Measurements from ENCODE around the gene FSTL3.

Gene FSTL3

GRCh38 chr19:718991-719512 is 42.9 kb downstream of the FSTL3 start:
- H3K4me3 ChIP-seq: no peak overlapping the region
- DNase-seq (ENCODE audit: low read depth, low spot score): no peak
- H3K9me3 ChIP-seq (ENCODE audit: low read depth, low read length): no peaks in the 10 kb centered on the region
- peaks cover 4% of the 10 kb centered on the region; the same call in 1 of the 2 replicates for H3K36me3 ChIP-seq (ENCODE audit: insufficient read depth, low read length)
- no peak overlapping the region for H3K27ac ChIP-seq
- no peak overlapping the region for H3K9ac ChIP-seq (ENCODE audit: insufficient read length)
- TF ChIP-seq FOXP2 (optimal IDR thresholded peaks at IDR 0.05; ENCODE audit: control extremely low read depth, extremely low read length, insufficient read depth) (no peak), EZH2 (IDR thresholded peaks at IDR 0.05) (no peak), POLR2AphosphoS5 (IDR thresholded peaks at IDR 0.05; ENCODE audit: borderline replicate concordance, low read depth, low read length) (no peak)

- DNase-seq (ENCODE audit: low read depth, low spot score): no peak
- no peak overlapping the region for H3K4me3 ChIP-seq
- H3K9me3 ChIP-seq (ENCODE audit: low read depth, low read length): no peaks in the 10 kb centered on the region
- H3K27ac ChIP-seq: no peak overlapping the region
- TF ChIP-seq EZH2 (IDR thresholded peaks at IDR 0.05): no peak
- no peak for TF ChIP-seq POLR2AphosphoS5 (IDR thresholded peaks at IDR 0.05; ENCODE audit: borderline replicate concordance, low read depth, low read length)
- TF ChIP-seq FOXP2 (optimal IDR thresholded peaks at IDR 0.05; ENCODE audit: control extremely low read depth, extremely low read length, insufficient read depth): no peak
- peaks cover 4% of the 10 kb centered on the region; the same call in 1 of the 2 replicates for H3K36me3 ChIP-seq (ENCODE audit: insufficient read depth, low read length)
- no peak overlapping the region for H3K9ac ChIP-seq (ENCODE audit: insufficient read length)
These were observed 43.6 kb downstream of the FSTL3 start for GRCh38 chr19:719636-720344.

DNA sequence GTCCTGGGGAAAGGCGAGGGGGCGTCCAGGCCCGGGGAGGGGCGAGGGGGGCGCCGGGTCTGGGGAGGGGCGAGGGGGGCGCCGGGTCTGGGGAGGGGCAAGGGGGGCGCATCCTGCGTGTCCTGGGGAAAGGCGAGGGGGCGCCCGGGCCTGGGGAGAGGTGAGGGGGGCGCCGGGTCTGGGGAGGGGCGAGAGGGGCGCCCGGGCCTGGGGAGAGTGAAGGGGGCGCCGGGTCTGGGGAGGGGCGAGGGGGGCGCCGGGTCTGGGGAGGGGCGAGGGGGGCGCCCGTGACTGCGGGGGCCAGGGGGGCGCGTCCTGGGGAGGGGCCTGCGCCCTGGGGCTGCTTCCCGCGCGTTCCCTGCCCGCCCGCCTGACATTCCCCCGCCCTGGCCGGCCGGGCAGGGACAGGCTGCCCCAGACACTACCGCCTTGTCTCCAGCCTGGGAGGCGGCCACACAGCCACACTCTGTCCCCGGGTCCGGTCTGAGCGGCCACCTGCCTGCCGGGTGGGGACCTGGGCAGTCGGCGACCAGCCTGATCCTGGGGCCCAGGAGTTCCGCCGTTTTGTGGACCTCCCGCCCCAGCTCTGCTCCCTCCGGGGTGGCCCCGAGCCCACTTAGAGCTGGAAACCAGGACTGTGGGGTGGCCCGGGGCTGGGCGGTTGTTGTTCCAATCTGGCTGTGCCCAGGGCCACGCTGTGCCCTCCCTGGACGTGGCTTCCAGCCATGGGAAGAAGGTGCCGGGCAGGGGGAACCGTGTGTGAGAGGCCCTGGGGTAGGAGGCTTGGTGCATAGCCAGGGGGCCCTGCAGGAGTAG is 44.4 kb downstream of the FSTL3 start:
- H3K27ac ChIP-seq: no peak overlapping the region
- H3K4me3 ChIP-seq: no peak overlapping the region
- H3K9ac ChIP-seq (ENCODE audit: insufficient read length): no peak overlapping the region
- no peaks in the 10 kb centered on the region for H3K9me3 ChIP-seq (ENCODE audit: low read depth, low read length)
- no peak for TF ChIP-seq FOXP2 (optimal IDR thresholded peaks at IDR 0.05; ENCODE audit: control extremely low read depth, extremely low read length, insufficient read depth)
- TF ChIP-seq POLR2AphosphoS5 (IDR thresholded peaks at IDR 0.05; ENCODE audit: borderline replicate concordance, low read depth, low read length): no peak
- TF ChIP-seq EZH2 (IDR thresholded peaks at IDR 0.05): no peak
- peaks cover under 1% of the 10 kb centered on the region; the same call in 1 of the 2 replicates for H3K36me3 ChIP-seq (ENCODE audit: insufficient read depth, low read length)
- DNase-seq (ENCODE audit: low read depth, low spot score): no peak

GRCh38 chr19:722553-723101 is 46.4 kb downstream of the FSTL3 start:
- H3K4me3 ChIP-seq: no peak overlapping the region
- DNase-seq (ENCODE audit: low read depth, low spot score): no peak
- H3K9me3 ChIP-seq (ENCODE audit: low read depth, low read length): no peaks in the 10 kb centered on the region
- H3K9ac ChIP-seq (ENCODE audit: insufficient read length): no peak overlapping the region
- H3K36me3 ChIP-seq (ENCODE audit: insufficient read depth, low read length): no peaks in the 10 kb centered on the region
- H3K27ac ChIP-seq: no peak overlapping the region
- TF ChIP-seq POLR2AphosphoS5 (IDR thresholded peaks at IDR 0.05; ENCODE audit: borderline replicate concordance, low read depth, low read length) (no peak), FOXP2 (optimal IDR thresholded peaks at IDR 0.05; ENCODE audit: control extremely low read depth, extremely low read length, insufficient read depth) (no peak), EZH2 (IDR thresholded peaks at IDR 0.05) (no peak)

GRCh38 chr19:723247-723646 is 47.1 kb downstream of the FSTL3 start:
- H3K9ac ChIP-seq (ENCODE audit: insufficient read length): no peak overlapping the region
- H3K36me3 ChIP-seq (ENCODE audit: insufficient read depth, low read length): no peaks in the 10 kb centered on the region
- no peak overlapping the region for H3K4me3 ChIP-seq
- no peak for DNase-seq (ENCODE audit: low read depth, low spot score)
- TF ChIP-seq POLR2AphosphoS5 (IDR thresholded peaks at IDR 0.05; ENCODE audit: borderline replicate concordance, low read depth, low read length): no peak
- H3K9me3 ChIP-seq (ENCODE audit: low read depth, low read length): no peaks in the 10 kb centered on the region
- no peak overlapping the region for H3K27ac ChIP-seq

- no peaks in the 10 kb centered on the region for H3K9me3 ChIP-seq (ENCODE audit: low read depth, low read length)
- H3K4me3 ChIP-seq: no peak overlapping the region
- H3K27ac ChIP-seq: no peak overlapping the region
- no peak overlapping the region for H3K9ac ChIP-seq (ENCODE audit: insufficient read length)
- TF ChIP-seq POLR2AphosphoS5 (IDR thresholded peaks at IDR 0.05; ENCODE audit: borderline replicate concordance, low read depth, low read length): no peak
- TF ChIP-seq EZH2 (IDR thresholded peaks at IDR 0.05): no peak
- no peak for TF ChIP-seq FOXP2 (optimal IDR thresholded peaks at IDR 0.05; ENCODE audit: control extremely low read depth, extremely low read length, insufficient read depth)
- no peaks in the 10 kb centered on the region for H3K36me3 ChIP-seq (ENCODE audit: insufficient read depth, low read length)
- no peak for DNase-seq (ENCODE audit: low read depth, low spot score)
These were observed 47.5 kb downstream of the FSTL3 start for GRCh38 chr19:723714-724113.

GRCh38 chr19:725461-726089 is 49.4 kb downstream of the FSTL3 start:
- no peak for TF ChIP-seq POLR2AphosphoS5 (IDR thresholded peaks at IDR 0.05; ENCODE audit: borderline replicate concordance, low read depth, low read length)
- no peak for TF ChIP-seq FOXP2 (optimal IDR thresholded peaks at IDR 0.05; ENCODE audit: control extremely low read depth, extremely low read length, insufficient read depth)
- TF ChIP-seq EZH2 (IDR thresholded peaks at IDR 0.05): no peak
- Histone ChIP-seq H3K27ac (no peak overlapping the region), H3K4me3 (no peak overlapping the region), H3K36me3 (ENCODE audit: insufficient read depth, low read length) (no peaks in the 10 kb centered on the region), H3K9ac (ENCODE audit: insufficient read length) (no peak overlapping the region), H3K9me3 (ENCODE audit: low read depth, low read length) (no peaks in the 10 kb centered on the region)
- DNase-seq (ENCODE audit: low read depth, low spot score): no peak
